COLO829 (cell line): ENCODE measurements around the gene KCNMB1.

Source experiments
- DNase-seq: peaks from one replicate; pipeline ENCODE4 v3.0.0; 2012; ENCODE audit warnings: low spot score

Gene KCNMB1

DNA sequence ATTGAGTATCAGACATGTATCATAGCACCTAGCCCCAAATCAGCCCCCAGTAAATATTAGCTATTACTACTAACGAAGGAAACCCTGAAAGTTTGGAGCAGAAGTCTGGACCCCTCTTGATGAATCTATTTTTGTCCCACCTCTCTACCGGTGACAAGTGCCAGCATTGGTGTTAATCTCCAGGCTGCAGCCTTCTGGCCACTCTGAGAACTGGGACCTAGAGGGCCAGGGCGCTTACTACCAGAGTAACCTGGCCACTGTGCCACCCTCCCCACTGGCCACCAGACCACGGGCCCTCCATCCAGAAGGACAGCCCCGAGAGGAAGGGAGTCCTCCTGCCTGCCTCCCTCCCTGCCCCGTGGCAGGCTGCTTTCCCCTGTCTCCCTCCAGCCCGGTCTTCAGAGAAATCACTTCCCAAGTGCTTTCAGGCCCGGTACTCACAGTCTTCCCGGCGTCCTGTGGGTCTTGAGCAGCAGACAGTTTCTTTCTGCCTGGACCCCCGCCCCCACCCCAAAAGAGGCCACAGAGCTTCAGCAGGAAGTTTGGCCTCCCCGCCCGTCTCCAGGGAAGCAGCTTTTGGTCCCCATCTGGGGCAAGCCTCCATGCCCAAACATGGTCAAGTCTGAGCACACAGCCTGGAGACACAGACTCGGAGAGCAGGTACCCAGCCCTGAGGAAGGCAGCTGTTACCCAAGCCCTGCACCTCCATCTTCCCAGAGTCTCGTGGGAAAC lies at the start of gene KCNMB1:
Gene KCNMB1 (minus strand): TSS at position 550 of the 732 bp plus-strand sequence. CDS start 3,920 bp downstream, outside the sequence.
- DNase-seq, result no peak

GRCh38 chr5:170438581-170438980 lies 49.4 kb upstream of the KCNMB1 start:
- no peak for DNase-seq

DNA sequence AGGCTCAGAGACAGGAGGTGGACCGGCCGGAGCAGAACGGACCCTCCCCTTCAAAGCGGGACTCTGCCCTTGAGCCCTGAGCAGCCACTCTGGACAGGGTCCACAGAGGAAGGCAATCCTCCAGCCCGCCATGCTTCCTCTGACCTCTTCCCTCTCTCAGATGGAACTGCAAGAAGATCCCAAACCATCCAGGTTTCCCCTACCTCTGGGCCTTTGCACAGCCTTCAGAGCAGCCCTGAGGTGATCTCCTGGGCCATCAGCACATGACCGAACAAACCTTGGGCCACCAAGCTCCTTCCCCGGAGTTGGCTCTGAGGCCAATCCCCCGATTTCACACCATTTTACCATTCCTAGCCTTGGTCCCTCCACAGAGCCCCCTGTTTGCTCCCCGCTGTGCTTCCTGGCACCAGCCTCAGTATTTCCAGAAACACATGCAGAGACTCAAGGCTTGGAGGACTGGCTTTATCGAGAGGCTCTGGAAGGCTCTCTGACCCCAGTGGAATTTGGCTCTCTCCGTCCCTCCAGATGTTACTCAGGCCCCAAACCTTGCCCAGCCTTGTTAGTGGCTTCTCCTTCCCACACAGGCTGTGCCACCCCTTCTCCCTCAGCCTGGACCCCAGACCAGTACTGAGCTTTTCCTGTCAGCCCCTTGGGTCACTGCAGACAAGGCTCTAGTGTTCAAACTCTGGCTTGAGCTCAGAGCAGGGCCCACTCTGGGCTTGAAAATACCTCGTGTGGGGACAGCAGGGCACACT lies 48.6 kb upstream of the KCNMB1 start:
- DNase-seq, result no peak

DNA sequence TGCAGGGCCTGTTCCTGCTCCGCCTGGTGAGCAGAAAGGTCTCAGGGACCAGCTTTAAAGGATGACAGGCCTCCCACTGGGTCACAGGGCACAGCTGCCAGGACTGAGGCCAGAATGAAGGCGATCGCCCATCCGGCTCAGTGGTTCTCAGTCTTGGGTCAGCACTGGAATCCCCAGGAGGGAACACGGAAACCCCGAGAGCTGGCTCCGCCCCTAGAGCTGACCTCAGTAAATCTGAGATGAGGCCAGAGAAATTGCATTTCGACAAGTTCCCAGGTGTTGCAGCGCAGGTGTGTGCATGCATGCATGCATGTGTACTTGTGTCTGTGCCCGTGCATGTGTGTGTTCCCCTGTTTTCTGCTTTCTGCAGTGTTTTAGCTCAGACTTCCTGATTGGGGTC lies 47.2 kb upstream of the KCNMB1 start:
- no peak for DNase-seq

DNA sequence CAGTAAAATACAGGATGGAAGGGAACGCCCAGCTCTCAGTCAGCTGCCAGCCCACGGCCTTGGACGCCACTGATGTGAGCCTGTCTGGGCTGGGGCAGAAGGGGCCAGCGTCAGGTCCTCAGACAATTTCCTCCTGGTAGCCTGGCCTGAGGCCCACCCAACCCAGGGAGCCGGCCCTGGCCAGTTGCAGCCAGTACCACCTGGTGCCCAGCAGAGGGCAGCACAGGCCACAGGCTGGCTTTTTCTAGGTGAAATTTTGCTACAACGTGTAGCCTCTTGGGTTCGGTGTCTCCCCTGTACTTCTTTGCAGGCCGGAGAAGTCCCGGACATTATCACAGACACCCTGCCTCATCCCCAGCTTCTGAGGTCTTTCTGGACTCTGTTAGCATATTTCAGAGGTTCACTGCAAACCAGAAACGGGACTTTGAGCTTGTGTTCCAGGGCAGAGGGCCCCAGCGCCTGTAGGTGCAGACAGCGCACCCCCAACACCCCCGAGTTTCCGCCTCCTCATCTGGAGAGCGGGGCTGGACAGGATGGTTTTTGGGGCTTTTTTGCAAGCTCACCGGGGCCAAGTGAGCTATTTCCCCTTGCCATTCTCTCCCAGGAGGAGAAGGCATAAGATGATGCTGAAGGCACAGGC lies 45.9 kb upstream of the KCNMB1 start:
- peak; percentile 30 for DNase-seq

DNA sequence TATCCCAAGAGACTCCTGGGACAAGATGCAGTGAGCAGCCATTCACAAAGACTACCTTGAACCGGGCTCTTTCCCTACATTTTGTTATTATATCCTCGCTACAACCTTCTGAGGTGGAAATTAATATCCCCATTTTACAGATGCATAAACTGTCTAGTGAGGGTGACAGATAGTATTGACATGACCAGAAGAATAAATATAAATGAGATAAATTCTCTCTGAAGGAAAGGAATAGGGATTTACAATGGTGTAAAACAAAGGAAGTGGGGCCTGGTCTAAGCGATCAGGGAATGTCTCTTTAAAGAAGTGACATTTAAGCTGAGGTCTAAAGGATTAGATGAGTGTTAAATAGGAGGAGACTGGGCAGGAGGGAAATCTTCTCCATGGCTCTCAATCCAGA lies 43.5 kb upstream of the KCNMB1 start:
- DNase-seq, result no peak

DNA sequence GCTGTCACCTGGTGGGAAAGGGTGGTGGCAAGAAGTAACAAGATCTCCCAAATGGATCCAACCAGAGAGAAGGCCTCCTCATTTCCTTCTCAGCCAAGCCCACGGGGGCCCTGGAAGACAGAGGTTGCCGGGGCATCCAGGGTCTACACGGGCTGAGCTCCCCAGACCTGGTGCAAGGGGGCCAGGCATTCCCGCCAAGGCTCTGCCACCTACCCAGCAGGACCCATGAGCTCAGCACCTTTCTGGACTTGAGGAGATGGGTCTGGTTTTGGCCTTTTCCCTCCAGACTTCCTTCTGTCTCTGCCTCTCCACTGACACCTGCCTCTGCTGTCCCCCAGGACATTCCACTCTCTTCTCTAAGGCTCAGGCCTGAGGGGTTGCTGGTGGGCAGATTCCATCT lies 42.4 kb upstream of the KCNMB1 start:
- DNase-seq, result no peak

- no peak for DNase-seq
These were observed 41.8 kb upstream of the KCNMB1 start for GRCh38 chr5:170430866-170431437.

DNA sequence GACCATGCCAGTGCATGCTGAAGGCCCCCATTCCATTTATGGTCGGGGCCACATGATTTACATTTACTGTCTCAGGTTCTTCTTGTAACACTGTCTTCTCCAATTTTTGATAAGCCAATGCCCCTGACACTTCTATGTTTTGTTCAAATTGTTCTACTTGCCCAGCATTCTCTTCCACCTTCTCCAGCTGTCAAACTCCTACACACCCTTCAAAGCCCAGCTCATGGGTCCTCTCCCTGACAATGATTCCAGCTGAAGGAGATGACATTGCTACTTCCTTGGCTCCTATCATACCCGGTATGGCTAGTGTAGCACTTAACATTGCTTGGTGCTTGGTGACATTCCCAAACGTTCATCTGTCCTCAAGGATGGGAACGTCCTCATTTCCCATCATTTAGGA lies 41.1 kb upstream of the KCNMB1 start:
- DNase-seq, result no peak

DNA sequence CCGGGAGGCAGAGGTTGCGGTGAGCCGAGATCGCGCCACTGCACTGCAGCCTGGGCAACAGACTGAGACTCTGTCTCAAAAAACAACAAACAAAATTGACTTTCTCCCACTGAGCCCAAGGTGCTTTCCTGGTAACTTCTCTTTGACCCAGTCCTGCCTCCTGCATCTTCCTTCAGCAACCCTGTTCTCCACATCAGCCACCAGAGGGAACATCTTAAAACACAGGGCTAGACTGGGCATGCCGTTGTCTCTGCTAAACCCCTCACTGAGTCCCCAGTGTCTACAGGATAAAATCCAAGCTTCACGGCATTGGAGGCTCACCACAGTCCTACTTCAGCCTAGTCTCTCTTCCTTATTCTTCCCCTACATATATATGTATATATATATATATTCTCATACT lies 39.8 kb upstream of the KCNMB1 start:
- DNase-seq, result peak; percentile 12

- DNase-seq, result no peak
These were observed 38.6 kb upstream of the KCNMB1 start for GRCh38 chr5:170427672-170428236.

DNA sequence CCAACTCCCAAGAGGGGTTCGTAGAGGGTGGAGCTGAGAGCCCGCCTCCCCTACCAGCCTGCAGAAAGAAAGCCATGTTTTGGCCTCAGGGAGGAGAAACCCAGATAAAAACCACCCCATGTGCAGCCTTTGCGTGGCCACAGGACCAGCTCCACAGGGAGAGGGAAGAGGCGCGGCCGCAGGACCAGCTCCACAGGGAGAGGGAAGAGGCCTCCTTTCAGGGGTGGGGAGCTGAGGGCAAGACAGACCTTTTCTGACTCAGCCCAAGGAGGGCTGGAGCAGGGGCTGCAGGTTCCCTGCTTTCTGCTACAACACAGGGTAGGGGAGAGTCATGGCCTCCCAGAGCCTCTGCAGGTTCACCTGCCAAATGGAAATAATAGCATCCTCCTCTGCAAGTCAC lies 37.6 kb upstream of the KCNMB1 start:
- no peak for DNase-seq

DNA sequence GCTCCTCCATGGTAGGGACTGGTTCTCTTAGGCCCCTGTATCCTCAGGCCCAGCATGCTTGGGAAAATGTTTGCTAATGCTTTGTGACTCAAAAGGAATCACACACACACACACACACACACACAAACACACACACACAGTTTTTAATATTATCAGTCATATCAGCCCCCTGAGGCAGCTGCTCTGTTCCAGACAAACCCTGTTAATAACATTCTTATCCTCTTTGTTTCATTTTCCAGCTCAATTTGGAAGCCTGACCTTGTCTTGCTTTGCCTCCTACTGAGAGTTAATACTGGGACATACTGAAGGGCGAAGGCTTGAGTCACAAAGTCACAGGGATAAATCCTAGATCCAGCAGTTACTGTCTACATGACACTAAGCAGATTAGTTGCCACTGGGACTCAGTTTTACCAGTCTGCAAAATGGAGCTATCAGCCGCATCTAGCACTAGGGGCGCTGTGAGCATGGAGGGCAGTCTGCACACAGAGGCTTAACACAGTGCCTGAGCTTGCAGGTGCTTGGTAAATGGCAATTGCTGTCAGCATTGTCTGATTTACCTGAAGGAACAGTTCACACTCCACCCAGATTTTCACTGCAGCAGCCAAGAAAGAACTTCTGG lies 37.1 kb upstream of the KCNMB1 start:
- DNase-seq, result no peak

GRCh38 chr5:170425731-170426130 lies 36.6 kb upstream of the KCNMB1 start:
- DNase-seq, result no peak

DNA sequence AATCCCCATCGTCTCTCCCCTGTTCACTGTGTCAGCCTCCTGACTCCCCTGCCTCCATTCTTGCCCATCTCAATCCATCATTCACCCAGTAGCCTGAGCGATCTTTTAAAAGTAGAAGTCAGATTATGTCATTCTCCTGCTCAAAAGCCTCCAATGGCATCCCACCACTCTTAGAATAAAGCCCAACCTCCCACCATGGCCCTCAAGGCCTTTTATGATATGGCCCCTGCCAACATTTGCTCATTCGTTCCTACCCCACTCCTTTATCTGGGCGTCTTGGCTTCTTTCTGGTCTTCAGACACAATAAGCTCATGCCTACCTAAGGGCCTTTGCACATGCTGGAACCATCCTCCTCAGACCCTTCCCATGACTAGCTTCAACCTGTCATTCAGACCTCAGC lies 35.5 kb upstream of the KCNMB1 start:
- no peak for DNase-seq

- no peak for DNase-seq
These were observed 34.5 kb upstream of the KCNMB1 start for GRCh38 chr5:170423692-170424091.

DNA sequence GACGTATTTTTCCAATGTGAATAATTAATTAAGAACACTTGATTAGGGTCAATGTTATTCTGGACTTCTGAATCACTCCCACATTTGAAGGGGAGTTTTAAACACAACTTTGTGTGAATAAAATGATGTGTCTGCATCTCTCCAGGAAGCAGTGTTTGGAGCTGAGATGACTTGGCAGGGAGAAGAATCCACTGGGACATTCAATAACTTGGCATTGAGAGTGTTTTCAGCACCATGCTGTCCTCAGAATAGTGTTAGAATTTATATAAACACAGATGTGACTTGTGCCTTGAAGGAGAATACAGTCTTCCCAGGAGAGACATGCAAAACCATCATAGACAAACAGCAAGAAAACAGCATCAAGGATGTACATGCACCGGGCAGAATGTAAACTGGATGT lies 32.7 kb upstream of the KCNMB1 start:
- DNase-seq, result no peak

GRCh38 chr5:170420806-170421412 lies 31.7 kb upstream of the KCNMB1 start:
- peak; percentile 61 for DNase-seq

DNA sequence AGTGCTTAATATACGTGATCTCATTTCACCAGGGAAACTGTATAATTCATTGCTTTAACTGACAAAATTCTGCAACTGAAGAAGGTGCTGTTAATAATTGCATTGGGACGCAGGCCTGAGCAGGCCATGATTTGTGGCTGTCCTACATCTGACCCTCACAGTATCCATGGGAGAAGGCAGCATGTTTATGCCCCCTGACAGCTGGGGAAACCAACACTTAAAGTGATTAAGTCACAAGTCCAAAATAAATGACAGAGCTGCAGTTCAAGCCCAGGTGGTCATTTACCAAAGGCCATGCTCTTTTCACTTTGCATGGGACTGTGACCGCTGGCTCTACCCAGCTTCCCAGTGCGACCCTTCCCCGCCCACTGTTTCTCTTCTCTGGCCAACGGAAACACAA lies 30.5 kb upstream of the KCNMB1 start:
- no peak for DNase-seq

GRCh38 chr5:170418736-170419135 lies 29.6 kb upstream of the KCNMB1 start:
- DNase-seq, result no peak

DNA sequence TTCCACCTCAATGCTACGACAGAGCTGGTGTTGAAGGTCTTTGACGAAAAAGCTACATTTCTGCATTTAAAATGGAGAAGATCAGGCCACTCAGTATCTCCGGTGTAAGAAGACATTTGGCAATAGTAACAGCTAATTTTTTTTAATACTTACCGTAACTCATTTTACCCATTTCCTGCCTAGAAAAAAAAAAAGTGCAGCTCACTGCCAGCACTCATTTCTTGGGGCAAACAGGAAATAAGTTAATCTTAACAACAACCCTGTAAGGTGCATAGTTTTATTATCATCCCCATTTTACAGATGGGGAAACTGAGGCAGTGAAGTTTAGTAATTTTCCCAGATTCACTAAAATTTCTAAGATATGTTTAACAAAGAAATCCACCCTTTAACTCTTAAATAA lies 27.4 kb upstream of the KCNMB1 start:
- DNase-seq, result no peak

GRCh38 chr5:170414786-170415185 lies 25.6 kb upstream of the KCNMB1 start:
- no peak for DNase-seq
